Measurements from ENCODE around the gene CCDC134. TPM values are rescaled to one million over a fixed set of nuclear protein-coding genes. Genes with fewer than 3 reads are reported as not detected.

CCDC134 gene
- total and polyA plus RNA-seq, 2 donors (not counting 3 experiments of a cell fraction or from before 2014, with no cell fraction given) = 4.5 to 8.4 TPM

GRCh38 chr22:41798736-41799135 is 1.7 kb upstream of the CCDC134 start:
- dilution Hi-C loops (cut with MboI; ENCODE audit: extremely low pct_ligation_motif_present, low sequenced_read_pairs) (no loop called here), intact Hi-C loops (cut with micrococcal nuclease) (no loop called here)
- H3K4me1 ChIP-seq (ENCODE audit: control insufficient read depth, extremely low read depth, insufficient read depth, low read length) = peaks cover 16% of the 10 kb centered on the region
- no peaks in the 10 kb centered on the region for H3K9me3 ChIP-seq (replicated peaks; ENCODE audit: control insufficient read depth, insufficient read depth, low read length)
- no peak for TF ChIP-seq JUN (IDR thresholded peaks at IDR 0.05; ENCODE audit: borderline replicate concordance, insufficient read depth, insufficient read length, low read depth)
- TF ChIP-seq CTCF (IDR thresholded peaks at IDR 0.05; ENCODE audit: extremely low read depth in 1 of 2, insufficient read depth in 1 of 2, low read depth in 1 of 2, low read length in 2 of 2) = no peak
- TF ChIP-seq POLR2AphosphoS5 (IDR thresholded peaks at IDR 0.05; ENCODE audit: insufficient read depth, low read depth, low read length) = no peak
- TF ChIP-seq MYC (IDR thresholded peaks at IDR 0.05; ENCODE audit: low read depth, low read length) = no peak
- TF ChIP-seq FOS (IDR thresholded peaks at IDR 0.05; ENCODE audit: borderline replicate concordance, insufficient read depth, low read length) = no peak
- no peak for TF ChIP-seq GATA2 (IDR thresholded peaks at IDR 0.05; ENCODE audit: insufficient read depth, insufficient read length, low read depth, low read length)
- no TSS peak for BruUV-seq (replicated peaks)
- FAIRE-seq (no peak), DNase-seq (ENCODE audit: low read depth, low spot score) (no peak)
- H2AFZ ChIP-seq (ENCODE audit: low read depth, low read length) = no peak overlapping the region
- CTCF ChIA-PET = interaction anchor here (1.2 to 4.0 kb wide), 7 partner anchors 12 to 142 kb away, joined by 3 to 51 read pairs (median 9); no protein-coding TSS in a partner anchor
- H3K27ac ChIP-seq (ENCODE audit: insufficient read depth, low read depth, low read length) = no peak overlapping the region
- H3K79me2 ChIP-seq (ENCODE audit: control insufficient read depth, insufficient read depth, low read length) = peaks cover 5% of the 10 kb centered on the region
- POLR2A ChIA-PET = interaction anchor here (0.6 kb wide), 1 partner anchor 14 kb away, joined by 3 read pairs; no protein-coding TSS in a partner anchor
- no peak overlapping the region for H3K4me2 ChIP-seq (ENCODE audit: insufficient read depth, low read length)
- no peak overlapping the region for H3K4me3 ChIP-seq (replicated peaks in 1 of 3; ENCODE audit: insufficient read depth in 1 of 3, low read depth in 1 of 3, low read length in 3 of 3)
- no peak overlapping the region for H3K9ac ChIP-seq (replicated peaks; ENCODE audit: extremely low read depth, insufficient read depth, low read length)
- H4K20me1 ChIP-seq (replicated peaks; ENCODE audit: control insufficient read depth, extremely low read depth, insufficient read depth, low read length) = no peaks in the 10 kb centered on the region
- no peaks in the 10 kb centered on the region for H3K36me3 ChIP-seq (ENCODE audit: control insufficient read depth in 2 of 2, extremely low read depth in 1 of 2, insufficient read depth in 2 of 2, low read length in 2 of 2)
- no peaks in the 10 kb centered on the region for H3K27me3 ChIP-seq (ENCODE audit: control insufficient read depth in 2 of 2, insufficient read depth in 2 of 2, low read length in 2 of 2)
- H3K9me1 ChIP-seq (replicated peaks; ENCODE audit: control insufficient read depth, extremely low read depth, insufficient read depth, low read length) = no peaks in the 10 kb centered on the region
